Measurements from ENCODE around the gene FOXP1. TPM values are rescaled to one million over a fixed set of nuclear protein-coding genes. Genes with fewer than 3 reads are reported as not detected.

Gene FOXP1
- total RNA-seq, 2 donors from 2014 or later: 101 to 171 TPM

- Mint-ChIP-seq H3K4me1 (peaks cover 33% of the 10 kb centered on the region), H3K36me3 (ENCODE audit: low read depth) (peaks cover 34% of the 10 kb centered on the region), H3K27me3 (no peaks in the 10 kb centered on the region), H3K9me3 (no peaks in the 10 kb centered on the region), H3K4me3 (peak overlapping the region; percentile 47), H3K27ac (no peak overlapping the region)
- ATAC-seq (replicated peaks): peak; percentile 40
These were observed 320.9 kb downstream of the FOXP1 start for GRCh38 chr3:71262364-71263265.

GRCh38 chr3:71260782-71261181 lies 322.7 kb downstream of the FOXP1 start:
- Mint-ChIP-seq H3K27ac (no peak overlapping the region), H3K27me3 (no peaks in the 10 kb centered on the region), H3K36me3 (ENCODE audit: low read depth) (peaks cover 32% of the 10 kb centered on the region), H3K4me3 (no peak overlapping the region), H3K9me3 (no peaks in the 10 kb centered on the region), H3K4me1 (peaks cover 27% of the 10 kb centered on the region)
- no peak for ATAC-seq (replicated peaks)

- H3K27me3 Mint-ChIP-seq: no peaks in the 10 kb centered on the region
- peaks cover 18% of the 10 kb centered on the region for H3K4me1 Mint-ChIP-seq
- no peak overlapping the region for H3K4me3 Mint-ChIP-seq
- no peak for ATAC-seq (replicated peaks)
- peaks cover 26% of the 10 kb centered on the region for H3K36me3 Mint-ChIP-seq (ENCODE audit: low read depth)
- H3K9me3 Mint-ChIP-seq: no peaks in the 10 kb centered on the region
- peak overlapping the region; percentile 46 for H3K27ac Mint-ChIP-seq
These were observed 325.0 kb downstream of the FOXP1 start for GRCh38 chr3:71258526-71258925.

GRCh38 chr3:71258116-71258515 lies 325.4 kb downstream of the FOXP1 start:
- Mint-ChIP-seq H3K4me3 (no peak overlapping the region), H3K27ac (peak overlapping the region; percentile 46), H3K36me3 (ENCODE audit: low read depth) (peaks cover 22% of the 10 kb centered on the region), H3K9me3 (no peaks in the 10 kb centered on the region), H3K4me1 (peaks cover 18% of the 10 kb centered on the region), H3K27me3 (no peaks in the 10 kb centered on the region)
- ATAC-seq (replicated peaks): no peak

GRCh38 chr3:71255498-71255897 lies 328.0 kb downstream of the FOXP1 start:
- no peak for ATAC-seq (replicated peaks)
- Mint-ChIP-seq H3K9me3 (peaks cover 4% of the 10 kb centered on the region), H3K4me1 (peaks cover 25% of the 10 kb centered on the region), H3K4me3 (no peak overlapping the region), H3K36me3 (ENCODE audit: low read depth) (peaks cover 7% of the 10 kb centered on the region), H3K27me3 (no peaks in the 10 kb centered on the region), H3K27ac (no peak overlapping the region)

- no peak for ATAC-seq (replicated peaks)
- Mint-ChIP-seq H3K4me1 (peaks cover 23% of the 10 kb centered on the region), H3K36me3 (ENCODE audit: low read depth) (peaks cover 7% of the 10 kb centered on the region), H3K27ac (no peak overlapping the region), H3K27me3 (no peaks in the 10 kb centered on the region), H3K9me3 (peaks cover 4% of the 10 kb centered on the region), H3K4me3 (no peak overlapping the region)
These were observed 329.1 kb downstream of the FOXP1 start for GRCh38 chr3:71254281-71255057.

GRCh38 chr3:71253169-71253568 lies 330.4 kb downstream of the FOXP1 start:
- ATAC-seq (replicated peaks): no peak
- Mint-ChIP-seq H3K27ac (no peak overlapping the region), H3K9me3 (peaks cover 4% of the 10 kb centered on the region), H3K4me1 (peaks cover 16% of the 10 kb centered on the region), H3K4me3 (no peak overlapping the region), H3K27me3 (no peaks in the 10 kb centered on the region), H3K36me3 (ENCODE audit: low read depth) (peaks cover 7% of the 10 kb centered on the region)

- Mint-ChIP-seq H3K4me1 (peaks cover 11% of the 10 kb centered on the region), H3K4me3 (no peak overlapping the region), H3K27ac (no peak overlapping the region), H3K9me3 (peaks cover 4% of the 10 kb centered on the region), H3K36me3 (ENCODE audit: low read depth) (peaks cover 7% of the 10 kb centered on the region), H3K27me3 (no peaks in the 10 kb centered on the region)
- no peak for ATAC-seq (replicated peaks)
These were observed 331.1 kb downstream of the FOXP1 start for GRCh38 chr3:71252466-71252865.

- ATAC-seq (replicated peaks): no peak
- Mint-ChIP-seq H3K27ac (no peak overlapping the region), H3K36me3 (ENCODE audit: low read depth) (peaks cover 6% of the 10 kb centered on the region), H3K27me3 (no peaks in the 10 kb centered on the region), H3K4me3 (no peak overlapping the region), H3K9me3 (peaks cover 4% of the 10 kb centered on the region), H3K4me1 (peaks cover 11% of the 10 kb centered on the region)
These were observed 332.3 kb downstream of the FOXP1 start for GRCh38 chr3:71251156-71251775.

- Mint-ChIP-seq H3K4me1 (peaks cover 11% of the 10 kb centered on the region), H3K4me3 (no peak overlapping the region), H3K27me3 (no peaks in the 10 kb centered on the region), H3K36me3 (ENCODE audit: low read depth) (peaks cover 6% of the 10 kb centered on the region), H3K27ac (no peak overlapping the region), H3K9me3 (peaks cover 4% of the 10 kb centered on the region)
- ATAC-seq (replicated peaks): no peak
These were observed 333.5 kb downstream of the FOXP1 start for GRCh38 chr3:71250026-71250425.

GRCh38 chr3:71247958-71248335 lies 335.6 kb downstream of the FOXP1 start:
- H3K4me3 Mint-ChIP-seq: no peak overlapping the region
- H3K27me3 Mint-ChIP-seq: no peaks in the 10 kb centered on the region
- H3K9me3 Mint-ChIP-seq: peaks cover 4% of the 10 kb centered on the region
- ATAC-seq (replicated peaks): no peak
- peaks cover 6% of the 10 kb centered on the region for H3K36me3 Mint-ChIP-seq (ENCODE audit: low read depth)
- H3K4me1 Mint-ChIP-seq: peaks cover 8% of the 10 kb centered on the region
- H3K27ac Mint-ChIP-seq: no peak overlapping the region

- peaks cover 3% of the 10 kb centered on the region for H3K9me3 Mint-ChIP-seq
- H3K4me1 Mint-ChIP-seq: peaks cover 6% of the 10 kb centered on the region
- no peaks in the 10 kb centered on the region for H3K27me3 Mint-ChIP-seq
- peaks cover 6% of the 10 kb centered on the region for H3K36me3 Mint-ChIP-seq (ENCODE audit: low read depth)
- no peak overlapping the region for H3K4me3 Mint-ChIP-seq
- no peak overlapping the region for H3K27ac Mint-ChIP-seq
- ATAC-seq (replicated peaks): peak; percentile 51
These were observed 336.1 kb downstream of the FOXP1 start for GRCh38 chr3:71247221-71247957.

GRCh38 chr3:71245971-71246880 lies 337.3 kb downstream of the FOXP1 start:
- H3K4me1 Mint-ChIP-seq: peaks cover 2% of the 10 kb centered on the region
- H3K27ac Mint-ChIP-seq: no peak overlapping the region
- H3K9me3 Mint-ChIP-seq: no peaks in the 10 kb centered on the region
- ATAC-seq (replicated peaks): no peak
- no peaks in the 10 kb centered on the region for H3K27me3 Mint-ChIP-seq
- H3K36me3 Mint-ChIP-seq (ENCODE audit: low read depth): peaks cover 6% of the 10 kb centered on the region
- no peak overlapping the region for H3K4me3 Mint-ChIP-seq

All from activated T-helper 17 cell treated with anti-CD3 and anti-CD28 coated beads, Interleukin-2, amount 50 U/mL, for 72 hours (primary cell).